ENCODE data around the gene MSX2. TPM values are rescaled to one million over a fixed set of nuclear protein-coding genes. Genes with fewer than 3 reads are reported as not detected.
A peak's percentile ranks its signal among the peaks of the same experiment; 100 is the strongest.

Gene MSX2
- total RNA-seq, 2 experiments from 2014 or later, result not detected

- H3K4me1 Mint-ChIP-seq, result peaks cover 7% of the 10 kb centered on the region
- H3K4me3 Mint-ChIP-seq, result peak overlapping the region; percentile 80
Measured at GRCh38 chr5:174723315-174723978, 935 bp upstream of the MSX2 start.

GRCh38 chr5:174723979-174724483, 351 bp upstream of the MSX2 start:
- H3K36me3 Mint-ChIP-seq, result peaks cover 6% of the 10 kb centered on the region
- H3K9me3 Mint-ChIP-seq, result peaks cover 3% of the 10 kb centered on the region
- H3K4me1 Mint-ChIP-seq, result peaks cover 7% of the 10 kb centered on the region
- POLR2A ChIA-PET, result interaction anchor here (0.7 kb wide), 1 partner anchor 520 kb away, joined by 4 read pairs; no protein-coding TSS in a partner anchor
- H3K27ac Mint-ChIP-seq, result peak overlapping the region; percentile 80
- peak overlapping the region; percentile 80 for H3K4me3 Mint-ChIP-seq
- no peak for DNase-seq
- peaks cover 92% of the 10 kb centered on the region for H3K27me3 Mint-ChIP-seq
- no peak for ATAC-seq (ENCODE audit: low read depth)

More at GRCh38 chr5:174723315-174723978, 935 bp upstream of the MSX2 start:
- H3K9me3 Mint-ChIP-seq, result peaks cover 3% of the 10 kb centered on the region
- ATAC-seq (ENCODE audit: low read depth) (no peak), DNase-seq (no peak)
- peak overlapping the region; percentile 80 for H3K27ac Mint-ChIP-seq
- POLR2A ChIA-PET, result no interaction called here
- peaks cover 6% of the 10 kb centered on the region for H3K36me3 Mint-ChIP-seq
- H3K27me3 Mint-ChIP-seq, result peaks cover 92% of the 10 kb centered on the region

GRCh38 chr5:174725261-174725990, 1.0 kb downstream of the MSX2 start:
- no peak overlapping the region for H3K27ac Mint-ChIP-seq
- POLR2A ChIA-PET, result no interaction called here
- no peak for ATAC-seq (ENCODE audit: low read depth)

GRCh38 chr5:174725991-174726601, 1.7 kb downstream of the MSX2 start:
- peaks cover 6% of the 10 kb centered on the region for H3K36me3 Mint-ChIP-seq
- no peak overlapping the region for H3K4me3 Mint-ChIP-seq
- POLR2A ChIA-PET, result no interaction called here
- H3K27ac Mint-ChIP-seq, result no peak overlapping the region
- peaks cover 93% of the 10 kb centered on the region for H3K27me3 Mint-ChIP-seq
- DNase-seq, result no peak
- ATAC-seq (ENCODE audit: low read depth), result no peak
- peaks cover 7% of the 10 kb centered on the region for H3K4me1 Mint-ChIP-seq
- peaks cover 3% of the 10 kb centered on the region for H3K9me3 Mint-ChIP-seq

More at GRCh38 chr5:174725261-174725990, 1.0 kb downstream of the MSX2 start:
- peaks cover 3% of the 10 kb centered on the region for H3K9me3 Mint-ChIP-seq
- H3K4me1 Mint-ChIP-seq, result peaks cover 7% of the 10 kb centered on the region
- no peak for DNase-seq
- peaks cover 6% of the 10 kb centered on the region for H3K36me3 Mint-ChIP-seq
- peaks cover 91% of the 10 kb centered on the region for H3K27me3 Mint-ChIP-seq
- no peak overlapping the region for H3K4me3 Mint-ChIP-seq

- ATAC-seq (ENCODE audit: low read depth), result no peak
- no peak overlapping the region for H3K27ac Mint-ChIP-seq
- POLR2A ChIA-PET, result no interaction called here
- peaks cover 3% of the 10 kb centered on the region for H3K9me3 Mint-ChIP-seq
- H3K27me3 Mint-ChIP-seq, result peaks cover 92% of the 10 kb centered on the region
- H3K36me3 Mint-ChIP-seq, result peaks cover 6% of the 10 kb centered on the region
- H3K4me3 Mint-ChIP-seq, result no peak overlapping the region
- H3K4me1 Mint-ChIP-seq, result peaks cover 7% of the 10 kb centered on the region
- no peak for DNase-seq
Measured at GRCh38 chr5:174726916-174727793, 2.8 kb downstream of the MSX2 start.

GRCh38 chr5:174727794-174728680, 3.7 kb downstream of the MSX2 start:
- POLR2A ChIA-PET, result no interaction called here
- DNase-seq, result no peak
- H3K27ac Mint-ChIP-seq, result no peak overlapping the region
- no peak for ATAC-seq (ENCODE audit: low read depth)
- H3K9me3 Mint-ChIP-seq, result peaks cover 3% of the 10 kb centered on the region
- peaks cover 7% of the 10 kb centered on the region for H3K4me1 Mint-ChIP-seq
- peaks cover 6% of the 10 kb centered on the region for H3K36me3 Mint-ChIP-seq
- no peak overlapping the region for H3K4me3 Mint-ChIP-seq
- peaks cover 92% of the 10 kb centered on the region for H3K27me3 Mint-ChIP-seq

GRCh38 chr5:174729075-174729680, 4.8 kb downstream of the MSX2 start:
- Mint-ChIP-seq H3K27me3 (peaks cover 92% of the 10 kb centered on the region), H3K4me3 (no peak overlapping the region), H3K27ac (no peak overlapping the region), H3K36me3 (no peaks in the 10 kb centered on the region), H3K9me3 (peaks cover under 1% of the 10 kb centered on the region), H3K4me1 (peaks cover under 1% of the 10 kb centered on the region)
- DNase-seq, result no peak
- ATAC-seq (ENCODE audit: low read depth), result no peak
- POLR2A ChIA-PET, result no interaction called here

GRCh38 chr5:174731214-174732035, 7.0 kb downstream of the MSX2 start:
- H3K27ac Mint-ChIP-seq, result no peak overlapping the region
- H3K9me3 Mint-ChIP-seq, result no peaks in the 10 kb centered on the region
- no peaks in the 10 kb centered on the region for H3K36me3 Mint-ChIP-seq
- DNase-seq (no peak), ATAC-seq (ENCODE audit: low read depth) (no peak)
- no peak overlapping the region for H3K4me3 Mint-ChIP-seq
- POLR2A ChIA-PET, result no interaction called here
- H3K27me3 Mint-ChIP-seq, result peaks cover 92% of the 10 kb centered on the region
- H3K4me1 Mint-ChIP-seq, result no peaks in the 10 kb centered on the region

GRCh38 chr5:174732036-174733020, 7.9 kb downstream of the MSX2 start:
- Mint-ChIP-seq H3K27ac (no peak overlapping the region), H3K36me3 (no peaks in the 10 kb centered on the region), H3K9me3 (no peaks in the 10 kb centered on the region), H3K4me3 (no peak overlapping the region), H3K27me3 (peaks cover 90% of the 10 kb centered on the region), H3K4me1 (no peaks in the 10 kb centered on the region)
- ATAC-seq (ENCODE audit: low read depth) (no peak), DNase-seq (no peak)
- POLR2A ChIA-PET, result no interaction called here

GRCh38 chr5:174733091-174733690, 8.8 kb downstream of the MSX2 start:
- H3K4me3 Mint-ChIP-seq, result no peak overlapping the region
- H3K9me3 Mint-ChIP-seq, result no peaks in the 10 kb centered on the region
- ATAC-seq (ENCODE audit: low read depth), result no peak
- H3K27ac Mint-ChIP-seq, result no peak overlapping the region
- H3K36me3 Mint-ChIP-seq, result no peaks in the 10 kb centered on the region
- H3K27me3 Mint-ChIP-seq, result peaks cover 85% of the 10 kb centered on the region
- POLR2A ChIA-PET, result no interaction called here
- no peaks in the 10 kb centered on the region for H3K4me1 Mint-ChIP-seq
- DNase-seq, result no peak

All from activated naive CD8-positive, alpha-beta T cell treated with anti-CD3 and anti-CD28 coated beads, Interleukin-2, amount 10 ng/mL, durations not matched to agents 7 days and 5 days (primary cell).